Measurements from ENCODE around the gene AP2A2. TPM values are rescaled to one million over a fixed set of nuclear protein-coding genes. Genes with fewer than 3 reads are reported as not detected.

AP2A2 gene
- total RNA-seq, 4 donors from 2014 or later: 33.6 to 76.6 (median 46.4) TPM

- TF ChIP-seq POLR2A (IDR thresholded peaks at IDR 0.05) (no peak), CTCF (IDR thresholded peaks at IDR 0.05) (no peak)
- DNase-seq (ENCODE audit: low spot score in 2 of 2): no peak
- H3K4me3 ChIP-seq (ENCODE audit: low read depth, poor library complexity, severe bottlenecking): no peak overlapping the region
- 80 to 86% methylated on average over 18 to 21 of the region's 21 CpGs for WGBS, 2 donors
- intact Hi-C loops (cut with DNase I; ENCODE audit: low total_unique reads): no loop called here
These were observed 93.7 kb downstream of the AP2A2 start for GRCh38 chr11:1019321-1019910.

- intact Hi-C loops (cut with DNase I; ENCODE audit: low total_unique reads): no loop called here
- TF ChIP-seq POLR2A (IDR thresholded peaks at IDR 0.05): no peak
- no peak for TF ChIP-seq CTCF (IDR thresholded peaks at IDR 0.05)
- no peak for DNase-seq (ENCODE audit: low spot score in 2 of 2)
- no peak overlapping the region for H3K4me3 ChIP-seq (ENCODE audit: low read depth, poor library complexity, severe bottlenecking)
- WGBS, 2 donors: 91% methylated on average over 7 to 12 of the region's 19 CpGs
These were observed 94.7 kb downstream of the AP2A2 start for GRCh38 chr11:1020211-1020905.

- TF ChIP-seq POLR2A (IDR thresholded peaks at IDR 0.05) (no peak), CTCF (IDR thresholded peaks at IDR 0.05) (no peak)
- no peak overlapping the region for H3K4me3 ChIP-seq (ENCODE audit: low read depth, poor library complexity, severe bottlenecking)
- WGBS, 2 donors: 92 to 95% methylated on average over 7 of the region's 7 CpGs
- intact Hi-C loops (cut with DNase I; ENCODE audit: low total_unique reads): no loop called here
- DNase-seq (ENCODE audit: low spot score in 2 of 2): no peak
These were observed 96.7 kb downstream of the AP2A2 start for GRCh38 chr11:1022411-1022810.

- WGBS, 2 donors: 93% methylated on average over 24 to 28 of the region's 28 CpGs
These were observed 97.5 kb downstream of the AP2A2 start for GRCh38 chr11:1022908-1023810.

More at GRCh38 chr11:1022908-1023810, 97.5 kb downstream of the AP2A2 start:
- no peak overlapping the region for H3K4me3 ChIP-seq (ENCODE audit: low read depth, poor library complexity, severe bottlenecking)
- intact Hi-C loops (cut with DNase I; ENCODE audit: low total_unique reads): no loop called here
- no peak for DNase-seq (ENCODE audit: low spot score in 2 of 2)
- no peak for TF ChIP-seq CTCF (IDR thresholded peaks at IDR 0.05)
- no peak for TF ChIP-seq POLR2A (IDR thresholded peaks at IDR 0.05)

Measured in lower leg skin (tissue), 4 donors.